Bronchial epithelial cell (primary cell): ENCODE results near the gene CCT3. TPM values are rescaled to one million over a fixed set of nuclear protein-coding genes. Genes with fewer than 3 reads are reported as not detected.

Experiments used
- DNase-seq: peaks from one replicate; pipeline ENCODE4 v3.0.0-alpha.2; 2010; ENCODE audit warnings: low read depth
- FAIRE-seq: peaks from 2 replicates; lab custom pipeline; 2011; peaks lifted over from hg19 to GRCh38; lab: Jason Lieb, UNC
- H3K27me3 ChIP-seq: 2 replicates; pipeline ENCODE4 v1.5.1; 2011; ENCODE audit warnings: low read length; ENCODE audit not compliant: control insufficient read depth, insufficient read depth
- H3K36me3 ChIP-seq: 2 replicates; pipeline ENCODE4 v1.5.1; 2011; ENCODE audit warnings: low read length; ENCODE audit not compliant: control insufficient read depth, insufficient read depth
- H3K4me3 ChIP-seq: 2 replicates; pipeline ENCODE4 v1.5.1; 2011; ENCODE audit warnings: mild to moderate bottlenecking, low read depth, low read length, control low read depth
- total RNA-seq: library from RNA; depleted of rRNA; stranded (reverse); fragments of >200 nt; gene quantifications from 2 replicates; pipeline ENCODE4 v1.2.1, GENCODE V29; 2014
- TF ChIP-seq, protein P1 (sequence below): IDR thresholded peaks from 2 replicates; pipeline ENCODE4 v1.5.1; 2011; ENCODE audit warnings: mild to moderate bottlenecking, moderate library complexity, low read length, control low read depth, inconsistent platforms; ENCODE audit not compliant: insufficient read depth, severe bottlenecking

The CCT3 gene
- total RNA-seq, 1 donor from 2014 or later, result 377 TPM

GRCh38 chr1:156291226-156292061, 46.6 kb downstream of the CCT3 start:
- H3K36me3 ChIP-seq, result peaks cover 12% of the 10 kb centered on the region
- H3K4me3 ChIP-seq, result no peak overlapping the region
- FAIRE-seq (no peak), DNase-seq (peak; percentile 63)
- no peaks in the 10 kb centered on the region for H3K27me3 ChIP-seq
- TF ChIP-seq, protein P1, sequence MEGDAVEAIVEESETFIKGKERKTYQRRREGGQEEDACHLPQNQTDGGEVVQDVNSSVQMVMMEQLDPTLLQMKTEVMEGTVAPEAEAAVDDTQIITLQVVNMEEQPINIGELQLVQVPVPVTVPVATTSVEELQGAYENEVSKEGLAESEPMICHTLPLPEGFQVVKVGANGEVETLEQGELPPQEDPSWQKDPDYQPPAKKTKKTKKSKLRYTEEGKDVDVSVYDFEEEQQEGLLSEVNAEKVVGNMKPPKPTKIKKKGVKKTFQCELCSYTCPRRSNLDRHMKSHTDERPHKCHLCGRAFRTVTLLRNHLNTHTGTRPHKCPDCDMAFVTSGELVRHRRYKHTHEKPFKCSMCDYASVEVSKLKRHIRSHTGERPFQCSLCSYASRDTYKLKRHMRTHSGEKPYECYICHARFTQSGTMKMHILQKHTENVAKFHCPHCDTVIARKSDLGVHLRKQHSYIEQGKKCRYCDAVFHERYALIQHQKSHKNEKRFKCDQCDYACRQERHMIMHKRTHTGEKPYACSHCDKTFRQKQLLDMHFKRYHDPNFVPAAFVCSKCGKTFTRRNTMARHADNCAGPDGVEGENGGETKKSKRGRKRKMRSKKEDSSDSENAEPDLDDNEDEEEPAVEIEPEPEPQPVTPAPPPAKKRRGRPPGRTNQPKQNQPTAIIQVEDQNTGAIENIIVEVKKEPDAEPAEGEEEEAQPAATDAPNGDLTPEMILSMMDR, result no peak

GRCh38 chr1:156289857-156290256, 48.2 kb downstream of the CCT3 start:
- TF ChIP-seq, protein P1, result no peak
- no peak for FAIRE-seq
- Histone ChIP-seq H3K4me3 (no peak overlapping the region), H3K36me3 (peaks cover 24% of the 10 kb centered on the region), H3K27me3 (no peaks in the 10 kb centered on the region)
- no peak for DNase-seq

- DNase-seq, result no peak
- TF ChIP-seq, protein P1, result no peak
- H3K36me3 ChIP-seq, result peaks cover 20% of the 10 kb centered on the region
- no peak for FAIRE-seq
- H3K4me3 ChIP-seq, result no peak overlapping the region
- H3K27me3 ChIP-seq, result no peaks in the 10 kb centered on the region
These were observed 52.0 kb downstream of the CCT3 start for GRCh38 chr1:156286061-156286460.

DNA sequence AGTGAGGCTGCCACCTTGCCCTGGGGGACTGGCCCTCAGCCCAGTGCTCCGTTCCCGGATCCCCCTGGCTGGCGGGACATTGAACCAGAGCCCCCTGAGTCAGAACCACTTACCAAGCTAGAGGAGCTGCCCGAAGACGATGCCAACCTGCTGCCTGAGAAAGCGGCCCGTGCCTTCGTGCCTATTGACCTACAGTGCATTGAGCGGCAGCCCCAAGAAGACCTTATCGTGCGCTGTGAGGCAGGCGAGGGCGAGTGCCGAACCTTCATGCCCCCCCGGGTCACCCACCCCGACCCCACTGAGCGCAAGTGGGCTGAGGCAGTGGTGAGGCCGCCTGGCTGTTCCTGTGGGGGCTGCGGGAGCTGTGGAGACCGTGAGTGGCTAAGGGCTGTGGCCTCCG, 52.7 kb downstream of the CCT3 start:
- DNase-seq (no peak), FAIRE-seq (no peak)
- no peaks in the 10 kb centered on the region for H3K27me3 ChIP-seq
- H3K36me3 ChIP-seq, result peaks cover 20% of the 10 kb centered on the region
- peak overlapping the region; percentile 52 for H3K4me3 ChIP-seq
- TF ChIP-seq, protein P1, result no peak

- peak; percentile 87 for DNase-seq
These were observed 53.3 kb downstream of the CCT3 start for GRCh38 chr1:156284757-156285156.

More at GRCh38 chr1:156284757-156285156, 53.3 kb downstream of the CCT3 start:
- TF ChIP-seq, protein P1, result no peak
- FAIRE-seq, result no peak
- Histone ChIP-seq H3K27me3 (no peaks in the 10 kb centered on the region), H3K4me3 (peak overlapping the region; percentile 52), H3K36me3 (peaks cover 20% of the 10 kb centered on the region)
